K562 (cell line): ENCODE measurements around the gene MRPL3. TPM values are rescaled to one million over a fixed set of nuclear protein-coding genes. Genes with fewer than 3 reads are reported as not detected.
A peak's percentile ranks its signal among the peaks of the same experiment; 100 is the strongest.

Source experiments
- BCL6 ChIP-seq: fragments of 250-450 bp; sonication (Bioruptor Pico); IDR thresholded peaks from 2 replicates; pipeline ENCODE4 v1.4.0; 2020
- COPS2 ChIP-seq: fragments of 450-650 bp; conservative IDR thresholded peaks from 2 replicates; pipeline ENCODE4 v1.6.1; 2016; ENCODE audit warnings: mild to moderate bottlenecking, moderate library complexity
- CREBBP ChIP-seq: IDR thresholded peaks from one replicate; pipeline ENCODE4 v1.6.1; 2012; ENCODE audit warnings: low read depth, mild to moderate bottlenecking, control low read depth, inconsistent platforms, low read length
- DMBX1 ChIP-seq: fragments of 250-450 bp; sonication (Bioruptor Pico); IDR thresholded peaks from 2 replicates; pipeline ENCODE4 v1.8.0; 2022; ENCODE audit warnings: inconsistent platforms, mild to moderate bottlenecking, moderate library complexity, borderline replicate concordance
- ELF2 ChIP-seq: fragments of 250-450 bp; sonication (Bioruptor Pico); IDR thresholded peaks from 2 replicates; pipeline ENCODE4 v1.5.0; 2021; ENCODE audit warnings: mild to moderate bottlenecking
- NR2C1 ChIP-seq, 2 experiments: fragments of 450-650 bp; IDR thresholded peaks; 2 replicates each; pipeline ENCODE4 v1.6.1; 2017; ENCODE audit warnings: mild to moderate bottlenecking in 2 of 2, antibody characterized with exemption in 1 of 2, inconsistent platforms in 1 of 2, missing compliant biosample characterization in 1 of 2, missing genetic modification characterization in 1 of 2
- SAFB2 ChIP-seq: fragments of 200-400 bp; formaldehyde crosslinking; IDR thresholded peaks from 2 replicates; pipeline ENCODE4 v1.6.1; 2018; ENCODE audit warnings: borderline replicate concordance, low read length, low read depth, moderate library complexity; ENCODE audit not compliant: severe bottlenecking
- SP2 ChIP-seq: IDR thresholded peaks from 2 replicates; pipeline ENCODE4 v1.6.1; 2011; ENCODE audit warnings: mild to moderate bottlenecking, low read depth, low read length, moderate library complexity; ENCODE audit not compliant: poor library complexity, severe bottlenecking; ENCODE audit errors: extremely low read depth
- STAT5B ChIP-seq: fragments of 250-450 bp; sonication (Bioruptor Pico); IDR thresholded peaks from 2 replicates; pipeline ENCODE4 v1.8.0; 2021; ENCODE audit warnings: mild to moderate bottlenecking, inconsistent platforms
- UBTF ChIP-seq, 2 experiments: IDR thresholded peaks; 2 replicates each; pipeline ENCODE4 v1.6.1; 2012; ENCODE audit warnings: improper control_type of control experiment in 2 of 2, low read depth in 2 of 2, low read length in 2 of 2, borderline replicate concordance in 1 of 2
- ZNF24 ChIP-seq: fragments of 450-650 bp; IDR thresholded peaks from 2 replicates; pipeline ENCODE4 v1.6.1; 2016
- ZNF717 ChIP-seq: fragments of 250-450 bp; sonication (Bioruptor Pico); IDR thresholded peaks from 2 replicates; pipeline ENCODE4 v1.5.0; 2021
- ZNF77 ChIP-seq: fragments of 250-450 bp; sonication (Bioruptor Pico); IDR thresholded peaks from 2 replicates; pipeline ENCODE4 v1.5.0; 2020
- ZZZ3 ChIP-seq: fragments of 450-650 bp; IDR thresholded peaks from 2 replicates; pipeline ENCODE4 v1.6.1; 2016; ENCODE audit warnings: antibody characterized with exemption, mild to moderate bottlenecking, moderate library complexity
- polyA plus RNA-seq, 8 experiments: library from polyadenylated mRNA; depleted of rRNA in 4 of 8; stranded (reverse) in 5 of 8; unstranded in 3 of 8; fragments of >200 nt; fragmentation: Nextera tagmentation in 2 of 8; fragmentation: Illumina TruSeq in 1 of 8; extraction: Ambion mirVana in 2 of 8; extraction: Trizol in 1 of 8; gene quantifications; 2 replicates each; pipeline versions ENCODE4 v1.2.1 to v1.2.3, GENCODE V29; 2011 to 2014; ENCODE audit warnings: inconsistent platforms in 1 of 8, missing spikeins in 1 of 8
- total RNA-seq, 7 experiments: library from RNA; depleted of rRNA in 6 of 7; stranded (reverse); fragments of >200 nt in 6 of 7; fragmentation: Illumina TruSeq in 2 of 7; extraction: Trizol in 2 of 7; gene quantifications; 2 replicates each; pipeline versions ENCODE4 v1.2.1 to v1.2.3, GENCODE V29; 2011 to 2021; ENCODE audit warnings: low replicate concordance in 1 of 7
- TF ChIP-seq, protein P1 (sequence below): sonication (generic); formaldehyde crosslinking; IDR thresholded peaks from 2 replicates; pipeline ENCODE4 v1.4.0; 2020; ENCODE audit warnings: mild to moderate bottlenecking, missing genetic modification reagents
- TF ChIP-seq, protein P2 (sequence below): sonication (generic); formaldehyde crosslinking; IDR thresholded peaks from 2 replicates; pipeline ENCODE4 v1.8.1; 2023; ENCODE audit warnings: mild to moderate bottlenecking, missing genetic modification reagents, moderate library complexity
- TF ChIP-seq, protein P3 (sequence below): fragments of 250-450 bp; sonication (Bioruptor Pico); IDR thresholded peaks from 2 replicates; pipeline ENCODE4 v1.4.0; 2020; ENCODE audit warnings: borderline replicate concordance
- TF ChIP-seq, protein P4 (sequence below), 3 experiments: IDR thresholded peaks in 2 of 3; conservative IDR thresholded peaks in 1 of 3; 2 replicates each; pipeline ENCODE4 v1.5.1; 2011 to 2012; ENCODE audit warnings: low read length in 3 of 3, mild to moderate bottlenecking in 3 of 3, control low read depth in 2 of 3, improper control_type of control experiment in 1 of 3, inconsistent platforms in 1 of 3, low read depth in 1 of 3, mixed read lengths in 1 of 3, moderate library complexity in 1 of 3; ENCODE audit not compliant: insufficient read depth in 2 of 3

Gene MRPL3
- total and polyA plus RNA-seq, 9 of the 15 experiments (the other 6 are each of a cell fraction or from before 2014, with no cell fraction given), result 81.7 to 340 (median 190) TPM

DNA sequence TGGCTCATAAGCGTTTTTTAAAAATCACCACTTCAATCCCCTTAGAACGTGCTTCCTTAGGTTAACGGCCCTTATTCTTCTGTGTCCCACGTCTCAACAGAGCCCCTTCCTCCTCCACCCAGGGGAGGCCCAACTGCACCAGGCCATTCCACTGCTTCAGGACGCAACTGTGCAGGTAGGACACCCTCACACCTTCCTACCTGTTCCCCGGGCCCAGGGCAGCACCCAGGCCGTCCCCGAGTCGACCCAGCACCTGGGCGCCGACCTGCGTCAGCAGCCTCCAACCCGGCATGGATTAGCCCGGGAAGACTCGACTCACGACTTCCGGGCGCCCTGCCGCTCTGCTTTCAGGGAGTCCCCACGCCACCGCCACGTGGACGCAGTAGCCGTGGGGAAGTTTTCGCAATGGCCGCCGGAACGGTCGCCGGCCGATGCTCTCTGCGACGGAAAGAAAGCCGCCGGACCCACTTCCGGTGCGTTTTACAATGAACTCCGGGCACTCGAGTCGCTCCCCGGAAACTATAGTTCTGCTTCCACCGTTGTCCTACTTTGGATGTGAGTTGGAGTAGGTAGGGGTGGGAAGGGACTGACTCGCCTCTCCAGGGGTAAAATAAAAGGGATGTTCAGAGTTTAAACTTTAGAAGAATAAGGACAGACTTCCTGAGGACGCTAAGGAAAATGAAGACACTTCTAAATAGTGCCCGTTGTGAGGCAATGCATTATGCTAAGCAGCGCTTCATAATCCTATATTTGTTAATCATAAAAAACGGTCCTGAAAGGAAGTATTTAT is at the start of gene MRPL3 (continued):
- TF ChIP-seq, protein P1, sequence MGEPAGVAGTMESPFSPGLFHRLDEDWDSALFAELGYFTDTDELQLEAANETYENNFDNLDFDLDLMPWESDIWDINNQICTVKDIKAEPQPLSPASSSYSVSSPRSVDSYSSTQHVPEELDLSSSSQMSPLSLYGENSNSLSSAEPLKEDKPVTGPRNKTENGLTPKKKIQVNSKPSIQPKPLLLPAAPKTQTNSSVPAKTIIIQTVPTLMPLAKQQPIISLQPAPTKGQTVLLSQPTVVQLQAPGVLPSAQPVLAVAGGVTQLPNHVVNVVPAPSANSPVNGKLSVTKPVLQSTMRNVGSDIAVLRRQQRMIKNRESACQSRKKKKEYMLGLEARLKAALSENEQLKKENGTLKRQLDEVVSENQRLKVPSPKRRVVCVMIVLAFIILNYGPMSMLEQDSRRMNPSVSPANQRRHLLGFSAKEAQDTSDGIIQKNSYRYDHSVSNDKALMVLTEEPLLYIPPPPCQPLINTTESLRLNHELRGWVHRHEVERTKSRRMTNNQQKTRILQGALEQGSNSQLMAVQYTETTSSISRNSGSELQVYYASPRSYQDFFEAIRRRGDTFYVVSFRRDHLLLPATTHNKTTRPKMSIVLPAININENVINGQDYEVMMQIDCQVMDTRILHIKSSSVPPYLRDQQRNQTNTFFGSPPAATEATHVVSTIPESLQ (CRISPR knock-in tag), result no peak
- TF ChIP-seq COPS2 (no peak), SAFB2 (no peak), CREBBP (no peak), ZZZ3 (no peak), SP2 (no peak), ELF2 (CRISPR knock-in tag) (no peak), ZNF717 (CRISPR knock-in tag) (no peak), UBTF (IDR thresholded peaks at IDR 0.05; ENCODE audit: borderline replicate concordance in 1 of 2, low read depth in 2 of 2, low read length in 2 of 2) (0 out of 4 replicates have a peak, but pooled peaks of 1 of the 2 experiments have one; percentile 54), ZNF77 (CRISPR knock-in tag) (no peak), STAT5B (no peak), BCL6 (CRISPR knock-in tag) (no peak), DMBX1 (CRISPR knock-in tag) (0 out of 2 replicates have a peak, but pooled peaks have one; percentile 66), NR2C1 (IDR thresholded peaks at IDR 0.05) (0 out of 2 replicates have a peak, but pooled peaks have one; percentile 42), NR2C1 (tag; IDR thresholded peaks at IDR 0.05) (peak; percentile 70), ZNF24 (no peak)
- TF ChIP-seq, protein P2, sequence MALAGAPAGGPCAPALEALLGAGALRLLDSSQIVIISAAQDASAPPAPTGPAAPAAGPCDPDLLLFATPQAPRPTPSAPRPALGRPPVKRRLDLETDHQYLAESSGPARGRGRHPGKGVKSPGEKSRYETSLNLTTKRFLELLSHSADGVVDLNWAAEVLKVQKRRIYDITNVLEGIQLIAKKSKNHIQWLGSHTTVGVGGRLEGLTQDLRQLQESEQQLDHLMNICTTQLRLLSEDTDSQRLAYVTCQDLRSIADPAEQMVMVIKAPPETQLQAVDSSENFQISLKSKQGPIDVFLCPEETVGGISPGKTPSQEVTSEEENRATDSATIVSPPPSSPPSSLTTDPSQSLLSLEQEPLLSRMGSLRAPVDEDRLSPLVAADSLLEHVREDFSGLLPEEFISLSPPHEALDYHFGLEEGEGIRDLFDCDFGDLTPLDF (CRISPR knock-in tag), result no peak
- TF ChIP-seq, protein P3, sequence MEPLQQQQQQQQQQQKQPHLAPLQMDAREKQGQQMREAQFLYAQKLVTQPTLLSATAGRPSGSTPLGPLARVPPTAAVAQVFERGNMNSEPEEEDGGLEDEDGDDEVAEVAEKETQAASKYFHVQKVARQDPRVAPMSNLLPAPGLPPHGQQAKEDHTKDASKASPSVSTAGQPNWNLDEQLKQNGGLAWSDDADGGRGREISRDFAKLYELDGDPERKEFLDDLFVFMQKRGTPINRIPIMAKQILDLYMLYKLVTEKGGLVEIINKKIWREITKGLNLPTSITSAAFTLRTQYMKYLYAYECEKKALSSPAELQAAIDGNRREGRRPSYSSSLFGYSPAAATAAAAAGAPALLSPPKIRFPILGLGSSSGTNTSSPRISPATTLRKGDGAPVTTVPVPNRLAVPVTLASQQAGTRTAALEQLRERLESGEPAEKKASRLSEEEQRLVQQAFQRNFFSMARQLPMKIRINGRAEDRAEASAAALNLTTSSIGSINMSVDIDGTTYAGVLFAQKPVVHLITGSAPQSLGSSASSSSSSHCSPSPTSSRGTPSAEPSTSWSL (CRISPR knock-in tag), result no peak
- TF ChIP-seq, protein P4, sequence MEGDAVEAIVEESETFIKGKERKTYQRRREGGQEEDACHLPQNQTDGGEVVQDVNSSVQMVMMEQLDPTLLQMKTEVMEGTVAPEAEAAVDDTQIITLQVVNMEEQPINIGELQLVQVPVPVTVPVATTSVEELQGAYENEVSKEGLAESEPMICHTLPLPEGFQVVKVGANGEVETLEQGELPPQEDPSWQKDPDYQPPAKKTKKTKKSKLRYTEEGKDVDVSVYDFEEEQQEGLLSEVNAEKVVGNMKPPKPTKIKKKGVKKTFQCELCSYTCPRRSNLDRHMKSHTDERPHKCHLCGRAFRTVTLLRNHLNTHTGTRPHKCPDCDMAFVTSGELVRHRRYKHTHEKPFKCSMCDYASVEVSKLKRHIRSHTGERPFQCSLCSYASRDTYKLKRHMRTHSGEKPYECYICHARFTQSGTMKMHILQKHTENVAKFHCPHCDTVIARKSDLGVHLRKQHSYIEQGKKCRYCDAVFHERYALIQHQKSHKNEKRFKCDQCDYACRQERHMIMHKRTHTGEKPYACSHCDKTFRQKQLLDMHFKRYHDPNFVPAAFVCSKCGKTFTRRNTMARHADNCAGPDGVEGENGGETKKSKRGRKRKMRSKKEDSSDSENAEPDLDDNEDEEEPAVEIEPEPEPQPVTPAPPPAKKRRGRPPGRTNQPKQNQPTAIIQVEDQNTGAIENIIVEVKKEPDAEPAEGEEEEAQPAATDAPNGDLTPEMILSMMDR (IDR thresholded peaks at IDR 0.05 in 2 of 3, conservative IDR thresholded peaks at IDR 0.05 in 1 of 3; ENCODE audit: insufficient read depth in 2 of 3, low read depth in 1 of 3, low read length in 3 of 3), result no peak
